Measurements from ENCODE around the gene TBC1D3B.
"Not testable (repeated sequence)": the region's sequence is repeated elsewhere in the genome, so short reads cannot be mapped to it uniquely, and the experiment has no call there.

The TBC1D3B gene

DNA sequence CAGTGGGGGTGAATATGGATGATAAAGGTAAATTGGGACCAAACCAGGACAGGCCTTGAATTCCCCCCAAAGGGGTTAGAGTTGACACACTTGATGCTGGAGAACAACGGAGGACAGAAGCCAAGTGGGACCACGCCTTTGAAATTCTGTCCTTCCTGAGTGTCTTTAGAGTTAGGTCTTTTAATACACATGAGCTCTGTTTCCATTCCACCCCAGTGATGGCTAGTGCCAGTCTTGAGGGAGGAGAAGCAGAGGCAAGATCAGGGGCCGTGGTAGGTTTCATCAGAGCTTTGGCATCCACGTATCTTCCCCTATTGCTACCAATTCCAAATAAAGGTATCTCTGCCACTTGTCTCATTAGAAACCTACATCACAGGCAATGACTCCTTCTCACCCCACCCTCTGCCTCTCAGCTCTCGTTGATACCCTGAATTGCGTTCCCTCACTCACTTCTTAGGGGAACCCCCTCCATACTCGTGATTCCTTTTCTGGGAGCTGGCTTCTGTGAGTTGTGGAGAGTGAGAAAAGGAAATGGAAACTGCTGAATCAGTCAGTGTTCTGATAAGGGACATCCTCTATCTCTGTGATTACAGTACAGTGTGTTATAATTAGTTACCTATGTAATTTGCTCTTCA, 22.5 kb upstream of the TBC1D3B start:
- DNase-seq: no peak

DNA sequence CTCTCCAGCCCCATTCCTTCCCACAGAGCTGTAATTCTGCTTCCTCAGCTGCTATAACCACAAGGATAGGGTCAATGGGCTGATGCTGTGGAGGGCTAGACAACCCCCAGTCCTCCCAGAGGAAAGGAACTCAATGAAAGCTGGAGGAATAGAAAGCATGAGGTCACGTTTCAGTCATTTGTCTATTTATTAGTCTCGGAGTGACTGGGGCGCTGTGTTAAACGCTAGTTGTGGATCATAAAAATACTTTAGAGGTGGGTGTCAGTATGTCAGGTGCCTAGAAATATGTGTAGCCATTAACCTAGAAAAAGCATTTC, 20.9 kb upstream of the TBC1D3B start:
- no peak for DNase-seq

DNA sequence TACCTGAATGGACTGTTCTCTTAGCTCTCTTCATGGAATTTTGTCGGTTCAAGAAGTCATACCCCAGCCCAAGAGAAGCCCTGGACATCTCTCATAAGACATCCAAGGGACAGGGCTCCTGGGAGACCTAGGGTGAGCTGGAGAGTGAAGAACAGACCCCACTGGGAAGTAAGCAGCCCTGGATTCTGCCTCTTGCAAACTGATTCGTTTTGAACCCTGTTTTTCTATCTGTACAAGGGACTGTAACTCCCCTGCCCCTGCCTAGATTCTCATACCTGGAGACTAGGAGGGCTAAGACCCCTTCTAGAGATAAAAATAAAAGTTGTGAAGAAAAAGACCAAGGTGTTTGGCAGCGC, 19.7 kb upstream of the TBC1D3B start:
- DNase-seq: no peak

GRCh38 chr17:36195434-36196130, 19.1 kb upstream of the TBC1D3B start:
- no peak for DNase-seq

- DNase-seq: not testable (repeated sequence)
Observed at GRCh38 chr17:36194832-36195433, 18.5 kb upstream of the TBC1D3B start.

DNA sequence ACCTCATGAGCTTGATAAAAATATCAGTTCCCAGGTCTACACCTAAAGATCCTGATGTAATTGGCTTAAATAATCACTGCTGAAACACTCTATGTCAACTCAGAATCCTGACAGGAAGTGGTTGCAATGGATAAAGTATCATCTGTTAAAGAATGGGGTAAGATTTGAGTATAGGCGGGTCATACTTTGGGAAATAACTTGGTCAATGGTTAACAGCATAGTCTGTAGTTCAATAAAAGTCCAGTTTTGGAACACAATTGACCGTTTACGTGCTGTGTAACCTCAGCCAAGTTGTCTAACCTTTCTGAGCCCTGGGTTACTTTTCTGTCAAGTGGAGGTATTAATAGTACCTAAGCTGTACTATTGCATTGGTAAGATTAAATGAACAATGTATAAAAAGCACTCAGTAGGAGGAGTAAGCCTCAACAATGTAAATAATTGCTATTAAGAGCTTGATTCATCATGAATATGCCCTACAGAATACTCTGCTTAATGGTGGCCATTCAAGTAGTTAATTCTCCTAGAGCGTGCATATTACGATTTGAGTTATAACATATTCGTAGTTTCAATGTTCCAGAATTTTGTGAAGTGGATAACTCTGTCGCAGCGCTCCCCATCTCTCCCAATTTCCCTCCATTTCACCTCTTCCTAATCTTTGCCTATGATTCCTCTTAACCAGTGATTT, 17.9 kb upstream of the TBC1D3B start:
- not testable (repeated sequence) for DNase-seq

DNA sequence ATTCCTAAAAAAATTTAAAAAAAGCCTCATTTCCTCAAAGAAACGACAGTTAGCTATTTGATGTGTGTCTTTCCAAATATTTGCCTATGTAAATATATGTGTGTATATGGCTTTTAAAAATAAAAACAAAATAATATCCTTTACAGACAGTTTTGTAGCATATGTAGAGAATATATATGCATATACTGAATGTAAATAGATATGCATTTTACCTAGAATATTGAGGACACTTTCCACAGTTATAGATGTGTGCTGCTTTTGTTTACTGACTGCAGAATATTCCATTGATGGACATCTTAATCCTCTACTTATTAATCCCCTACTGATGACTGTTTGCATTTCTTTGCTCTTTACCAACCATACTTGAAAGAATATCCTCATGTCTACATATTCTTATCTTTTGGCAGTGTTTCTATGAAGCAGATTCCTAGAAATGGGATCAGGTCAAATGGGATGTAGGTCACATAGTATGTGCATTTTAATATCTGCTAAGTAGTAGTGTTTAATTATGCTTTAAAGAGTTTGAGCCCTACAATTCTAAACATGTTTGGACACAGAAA, 16.9 kb upstream of the TBC1D3B start:
- peak; percentile 17 for DNase-seq

DNA sequence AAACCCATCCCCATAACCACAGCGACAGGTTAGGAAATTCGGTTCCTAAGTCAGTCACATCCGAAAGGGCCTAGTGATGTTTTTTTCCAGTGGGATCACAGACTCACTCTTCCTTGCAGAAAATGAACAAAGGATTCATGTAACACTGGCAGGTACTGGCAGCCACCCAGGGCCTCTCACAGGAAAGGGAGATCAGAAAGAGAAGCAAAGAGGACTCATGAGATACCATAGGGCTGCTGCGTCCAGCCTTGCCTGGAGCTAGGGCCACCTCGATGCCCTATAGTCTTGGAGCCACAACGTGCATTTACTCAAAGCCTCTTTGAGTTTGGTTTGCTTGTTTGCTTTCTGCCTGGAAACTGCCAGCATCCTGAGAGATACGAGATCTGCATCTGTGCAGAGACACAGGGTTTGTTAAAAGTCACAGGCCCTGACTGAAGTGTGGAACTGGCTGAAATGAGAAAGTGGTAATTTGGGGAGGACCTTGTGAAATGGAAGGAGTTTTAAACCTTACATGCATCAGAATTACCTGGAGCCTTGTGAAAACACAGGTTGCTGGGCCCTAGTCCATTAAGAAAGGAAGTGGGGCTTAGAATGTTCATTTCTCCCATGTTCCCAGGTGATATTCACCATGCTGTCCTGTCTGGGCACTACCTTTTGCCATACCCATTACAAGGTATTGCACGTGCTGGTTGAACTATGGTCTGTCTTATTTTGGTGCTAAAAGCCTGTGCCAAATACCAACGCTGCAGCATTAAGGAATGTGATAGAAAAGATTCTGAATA, 14.3 kb upstream of the TBC1D3B start:
- DNase-seq: not testable (repeated sequence)

- DNase-seq: not testable (repeated sequence)
Observed at GRCh38 chr17:36189993-36190392, 13.6 kb upstream of the TBC1D3B start.

- no peak for DNase-seq
Observed at GRCh38 chr17:36188891-36189306, 12.5 kb upstream of the TBC1D3B start.

- DNase-seq: not testable (repeated sequence)
Observed at GRCh38 chr17:36187943-36188665, 11.7 kb upstream of the TBC1D3B start.

- not testable (repeated sequence) for DNase-seq
Observed at GRCh38 chr17:36186810-36187763, 10.7 kb upstream of the TBC1D3B start.

GRCh38 chr17:36185416-36185815, 9.0 kb upstream of the TBC1D3B start:
- no peak for DNase-seq

GRCh38 chr17:36184023-36184765, 7.8 kb upstream of the TBC1D3B start:
- DNase-seq: no peak

DNA sequence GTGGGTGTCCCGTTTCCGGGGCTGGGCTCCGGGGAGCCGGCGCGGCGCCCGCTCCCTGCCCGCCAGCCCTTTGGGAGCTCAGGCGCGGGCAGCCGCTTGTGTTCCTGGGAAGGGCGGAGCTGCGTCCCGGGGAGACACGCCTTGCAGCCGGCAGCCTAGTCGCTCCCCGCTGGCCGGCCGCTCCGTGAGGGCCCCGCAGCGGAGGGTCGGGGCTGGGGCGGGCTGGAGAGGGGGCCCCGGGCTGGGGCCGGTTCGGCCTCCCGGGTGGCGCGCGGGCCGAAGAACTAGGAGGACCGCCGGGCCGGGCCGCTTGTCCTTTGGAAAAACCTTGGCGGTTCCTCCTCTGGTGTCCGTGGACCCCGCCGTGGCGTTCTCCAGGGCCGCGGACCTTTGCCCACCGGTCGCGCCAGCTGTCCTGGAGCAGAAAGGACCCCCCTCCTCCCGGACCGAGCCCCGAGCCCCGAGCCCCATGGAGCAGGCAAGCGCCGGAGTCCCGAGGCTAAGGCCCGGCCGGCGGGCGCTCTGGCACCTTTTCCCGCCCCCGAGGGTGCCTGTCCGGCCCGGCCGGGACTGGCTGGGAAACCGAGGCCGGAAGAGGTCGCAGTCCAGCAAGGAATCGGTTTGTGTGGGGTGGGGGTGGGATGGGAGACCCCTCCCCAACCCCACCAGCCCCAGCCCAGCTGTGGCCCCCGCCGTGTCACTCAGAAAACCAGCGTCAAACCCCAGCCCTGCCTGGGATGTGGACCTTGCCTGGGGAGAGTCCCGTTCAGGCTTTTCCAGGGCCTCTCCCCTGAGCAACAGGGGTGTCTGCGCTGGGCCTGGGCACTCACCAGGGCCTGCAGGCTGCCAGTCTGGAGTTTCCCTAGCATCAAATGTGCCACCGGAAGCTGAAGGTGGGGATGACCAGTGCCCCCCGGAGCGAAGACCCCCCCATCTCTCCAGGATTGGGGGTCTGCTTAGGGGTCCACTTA, 6.8 kb upstream of the TBC1D3B start:
- DNase-seq: peak; percentile 51

DNA sequence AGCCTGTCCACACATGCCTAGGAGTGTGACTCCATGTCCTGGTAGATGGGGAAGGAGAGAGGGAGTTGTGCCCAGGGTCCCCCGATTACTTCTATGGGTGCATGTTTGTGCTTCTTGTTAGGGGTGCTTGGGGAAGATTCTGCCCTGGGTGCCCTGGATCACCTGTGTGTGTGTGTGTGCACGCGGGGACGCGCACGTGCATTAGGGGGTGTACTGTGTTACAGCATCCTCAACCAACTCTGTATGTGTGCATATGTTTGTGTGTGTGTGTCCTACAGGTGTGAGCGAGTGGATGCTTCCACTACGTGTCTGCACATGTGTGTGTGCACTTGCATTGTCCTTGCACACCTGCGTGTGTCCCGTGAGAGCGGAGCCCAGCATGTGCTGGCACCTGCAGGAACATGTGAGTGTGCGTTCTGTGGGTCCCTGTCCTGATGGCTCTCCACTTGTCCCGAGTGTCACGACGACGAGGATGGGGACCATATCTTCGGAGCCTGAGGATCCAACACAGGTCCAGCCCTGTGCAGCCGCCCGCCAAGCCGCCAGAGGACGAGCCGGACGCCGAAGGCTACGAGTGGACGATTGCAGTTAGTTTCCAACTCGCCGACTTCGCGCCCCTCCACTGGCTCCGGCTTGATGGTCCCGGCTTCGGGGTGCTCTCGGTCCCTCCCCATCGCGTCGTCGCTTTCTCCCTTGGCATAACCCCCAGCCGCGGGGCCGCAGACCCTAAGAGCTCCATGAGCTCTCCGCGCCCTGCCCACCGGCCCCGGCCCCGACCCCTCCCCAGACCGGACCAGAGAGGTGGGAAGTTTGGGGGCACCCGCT, 6.0 kb upstream of the TBC1D3B start:
- DNase-seq: no peak

GRCh38 chr17:36181446-36182175, 5.2 kb upstream of the TBC1D3B start:
- not testable (repeated sequence) for DNase-seq

Measured in NCI-H526 treated with DMSO at 0.1 percent for 48 hours (cell line).